Embryonic facial prominence (tissue), 1 donor: ENCODE measurements around the gene SCLY.
"Not testable (repeated sequence)": the region's sequence is repeated elsewhere in the genome, so short reads cannot be mapped to it uniquely, and the experiment has no call there.

Source experiments
- DNase-seq: peaks from one replicate; pipeline ENCODE4 v3.0.0-alpha.2; 2016; ENCODE audit errors: extremely low spot score

Gene SCLY

DNA sequence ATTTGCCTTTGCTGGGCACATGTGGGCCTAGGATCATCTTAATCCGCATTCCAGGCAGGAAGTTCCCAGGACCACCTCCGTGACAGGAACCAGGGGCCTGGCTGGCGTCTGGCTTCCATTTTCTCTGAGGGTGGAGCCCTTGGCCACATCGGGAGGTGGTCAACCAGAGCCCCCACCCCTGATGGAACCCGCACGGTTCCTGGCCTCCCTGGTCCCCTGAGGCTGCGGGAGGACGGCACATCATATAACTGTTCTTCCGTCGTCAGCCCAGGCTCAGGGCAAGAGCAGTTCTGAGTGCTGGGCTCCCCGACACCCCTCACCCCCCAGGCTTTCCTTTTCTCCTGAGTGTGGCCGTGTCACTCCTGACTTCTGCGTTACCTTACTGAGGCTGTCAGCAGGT is 52.8 kb downstream of the SCLY start:
- DNase-seq = no peak

GRCh38 chr2:238114331-238114841 is 53.6 kb downstream of the SCLY start:
- DNase-seq = no peak

DNA sequence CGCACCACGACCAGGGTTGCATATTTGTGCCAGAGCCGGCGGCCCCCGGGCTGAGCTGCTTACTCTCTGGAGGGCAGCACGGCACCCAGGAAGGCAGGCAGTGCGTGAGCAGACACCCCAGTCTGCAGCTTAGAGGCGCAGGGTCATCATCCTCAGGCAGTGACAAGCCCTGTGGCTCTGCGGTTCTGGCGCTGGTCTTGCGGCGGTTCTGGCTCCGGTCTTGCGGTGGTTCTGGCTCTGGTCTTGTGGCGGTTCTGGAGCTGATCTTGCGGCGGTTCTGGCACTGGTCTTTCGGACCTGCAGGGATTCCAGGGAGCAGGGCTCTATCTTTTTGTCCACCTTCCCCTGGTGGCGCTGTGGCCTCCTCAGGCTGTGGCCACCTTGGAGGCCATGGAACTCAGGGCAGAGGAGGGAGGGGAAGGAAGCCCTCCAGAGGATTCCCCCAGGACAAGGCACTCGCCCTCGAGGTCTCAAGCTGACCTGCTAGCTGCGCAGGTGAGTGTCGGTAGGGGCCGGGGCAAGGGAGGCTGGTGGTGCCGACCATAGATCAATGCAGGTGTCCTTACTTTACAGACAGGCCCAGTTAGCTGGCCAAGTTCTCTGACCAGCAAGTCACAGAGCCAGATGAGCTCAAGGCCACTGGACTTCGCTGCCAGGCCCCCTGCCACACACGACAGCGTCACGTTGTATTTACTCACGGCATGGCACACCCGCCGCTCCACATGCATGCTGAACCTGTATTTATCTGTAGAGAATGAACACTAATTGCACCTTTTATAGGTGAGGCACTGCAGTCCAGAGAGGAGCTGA is 54.3 kb downstream of the SCLY start:
- DNase-seq = no peak

GRCh38 chr2:238115709-238116108 is 54.9 kb downstream of the SCLY start:
- DNase-seq = not testable (repeated sequence)

DNA sequence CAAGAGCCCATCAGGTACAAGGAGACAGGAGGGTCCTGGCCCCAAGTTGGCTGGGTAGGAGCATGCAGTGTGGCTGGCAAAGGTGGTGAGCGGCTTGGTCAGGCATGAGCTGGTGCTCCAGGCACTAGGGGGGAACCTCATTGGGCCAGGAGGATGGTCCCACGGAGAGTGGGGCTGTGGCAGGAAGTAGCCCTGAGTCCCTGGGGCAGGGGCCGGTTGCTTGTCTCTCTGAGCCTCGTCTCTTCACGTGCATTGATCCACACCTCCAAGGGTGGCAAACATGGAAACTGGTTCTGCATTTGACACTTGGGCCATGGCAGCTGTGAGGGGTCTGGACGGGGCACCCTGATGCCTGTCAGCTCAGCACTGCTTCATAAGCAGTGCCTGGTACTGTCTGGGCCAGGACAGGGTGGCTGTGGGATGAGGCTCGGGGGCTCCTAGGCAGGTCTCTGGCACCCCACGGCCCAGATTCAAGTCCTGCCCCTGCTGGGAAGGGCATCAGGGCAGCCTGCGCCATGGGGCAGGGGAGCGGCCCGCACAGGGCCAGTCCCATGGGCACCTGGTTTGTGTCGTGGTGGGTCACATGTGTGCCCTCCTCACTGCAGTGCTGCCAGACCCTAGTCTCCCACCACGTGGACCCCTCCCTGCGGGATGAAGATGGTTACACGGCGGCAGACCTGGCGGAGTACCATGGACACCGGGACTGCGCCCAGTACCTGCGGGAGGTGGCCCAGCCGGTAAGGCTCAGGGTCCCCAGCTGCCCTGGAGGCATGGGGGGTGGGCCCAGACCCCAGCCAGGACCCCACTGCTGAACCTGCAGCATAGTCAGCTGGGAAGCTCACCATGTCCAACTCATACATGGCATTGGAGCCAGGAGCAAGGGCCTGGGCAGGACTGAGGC is 55.7 kb downstream of the SCLY start:
- DNase-seq = no peak

DNA sequence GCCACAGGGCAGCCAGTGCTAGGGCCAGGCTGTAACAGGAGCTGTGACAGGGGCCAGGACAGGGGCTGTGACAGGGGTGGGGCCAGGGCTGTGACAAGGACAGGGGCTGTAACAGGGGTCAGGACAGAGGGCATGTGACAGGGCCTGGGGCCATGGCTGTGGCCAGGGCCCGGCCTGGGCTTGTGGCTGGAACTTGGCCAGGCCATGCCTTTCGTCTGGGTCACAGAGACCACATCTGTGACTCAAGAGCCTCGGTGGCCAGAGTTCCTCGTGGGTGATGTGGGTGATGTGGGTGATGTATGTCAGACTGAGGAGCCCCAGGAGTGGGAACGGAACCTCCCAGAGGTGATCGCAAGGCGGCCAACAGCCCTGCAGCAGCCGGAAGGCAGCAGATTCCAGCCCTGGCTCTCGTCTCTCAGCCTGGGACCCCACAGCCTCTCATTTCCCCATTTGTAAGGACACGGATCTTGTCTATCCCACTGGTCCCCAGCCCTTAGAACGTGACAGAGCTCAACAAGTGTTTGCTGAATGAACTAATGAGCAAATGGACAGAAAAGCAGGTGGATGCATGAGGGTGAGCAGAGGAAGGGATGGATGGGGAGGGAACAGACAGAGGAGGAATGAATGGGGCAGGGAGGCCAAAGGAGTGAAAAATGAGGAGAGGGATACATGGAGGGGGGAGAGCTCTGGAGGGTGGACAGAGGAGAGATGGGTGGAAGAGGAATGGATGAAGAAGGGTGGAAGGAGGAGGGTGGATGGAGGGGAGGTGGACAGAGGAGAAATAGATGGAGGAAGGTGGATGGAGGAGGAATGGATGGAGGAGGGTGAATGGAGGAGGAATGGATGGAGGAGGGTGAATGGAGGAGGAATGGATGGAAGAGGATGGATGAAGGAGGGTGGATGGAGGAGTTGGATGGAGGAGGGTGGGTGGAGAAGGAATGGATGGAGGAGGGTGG is 56.7 kb downstream of the SCLY start:
- no peak for DNase-seq

- no peak for DNase-seq
These were observed 59.1 kb downstream of the SCLY start for GRCh38 chr2:238119756-238120462.

DNA sequence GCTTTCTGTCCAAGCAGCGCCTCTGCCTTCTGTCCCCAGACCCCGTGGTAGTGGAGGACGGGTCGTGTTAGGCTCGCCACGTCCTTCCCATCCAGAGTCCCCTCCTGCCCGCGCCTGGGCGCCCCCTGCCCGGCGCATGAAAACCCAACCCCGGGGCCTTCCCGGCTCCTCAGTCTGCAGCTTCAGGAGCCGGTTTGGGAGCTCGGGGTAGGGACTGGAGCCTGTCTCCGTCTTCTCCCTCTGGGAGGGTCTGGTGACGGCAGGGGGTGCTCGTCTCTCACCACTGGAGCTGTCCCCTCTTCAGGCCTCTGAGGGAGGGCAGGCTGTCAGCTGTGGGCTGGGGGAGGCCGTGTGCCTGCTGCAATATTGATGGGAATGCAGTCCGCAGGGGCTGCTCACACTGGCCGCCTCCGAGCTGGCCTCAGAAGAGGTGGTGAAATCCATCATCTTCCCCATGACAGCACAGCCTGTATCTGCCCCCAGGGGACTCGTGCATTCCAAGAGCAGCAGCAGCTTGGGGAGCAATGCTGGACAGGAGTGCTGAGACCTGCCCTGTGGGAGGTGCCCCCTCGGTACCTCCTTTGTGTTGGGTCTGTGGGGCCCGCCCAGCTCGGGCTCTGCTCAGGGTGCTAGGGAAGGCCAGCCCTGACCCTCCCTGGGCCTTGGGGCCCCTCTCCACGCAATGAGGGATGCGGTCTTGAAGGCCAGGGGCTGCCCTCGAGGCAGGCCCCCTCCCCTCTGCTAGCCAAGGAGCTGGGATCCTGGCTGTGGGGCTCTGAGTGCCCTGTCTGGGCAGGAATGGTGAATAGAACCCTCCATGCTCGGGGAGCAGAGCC is 59.9 kb downstream of the SCLY start:
- no peak for DNase-seq

DNA sequence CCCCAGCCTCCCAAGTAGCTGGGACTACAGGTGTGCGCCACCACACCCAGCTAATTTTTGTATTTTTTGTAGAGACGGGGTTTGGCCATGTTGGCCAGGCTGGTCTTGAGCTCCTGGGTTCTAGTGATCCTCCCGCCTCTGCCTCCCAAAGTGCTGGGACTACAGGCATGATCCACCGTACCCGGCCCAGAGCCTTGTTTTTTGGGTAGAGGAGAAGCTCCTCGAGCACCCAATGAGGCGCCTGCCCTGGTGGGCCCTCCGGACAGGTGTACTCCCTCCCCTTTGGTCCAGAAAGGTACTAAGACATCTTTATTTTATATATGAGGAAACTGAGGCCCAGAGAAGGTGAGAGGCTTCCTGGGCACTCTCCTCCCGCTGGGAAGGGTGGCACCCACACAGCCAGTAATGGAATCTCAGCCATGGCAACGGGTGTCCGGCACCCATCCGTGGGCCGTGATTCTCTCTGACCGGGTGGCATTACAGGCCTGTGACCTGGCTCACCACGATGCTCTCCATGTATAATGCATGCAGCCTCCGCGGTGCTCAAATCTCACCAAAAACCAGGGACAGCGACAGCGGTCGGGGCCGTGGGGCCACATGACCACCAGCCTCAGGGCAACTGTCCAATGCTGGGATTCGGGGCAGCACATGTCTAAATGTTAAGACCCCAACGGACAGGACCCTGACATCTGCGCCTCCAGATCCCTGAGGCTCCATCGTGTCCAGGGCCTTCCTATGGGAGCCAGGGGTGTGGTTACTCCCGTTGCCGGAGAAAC is 60.9 kb downstream of the SCLY start:
- DNase-seq = no peak

GRCh38 chr2:238122287-238123217 is 61.8 kb downstream of the SCLY start:
- DNase-seq = no peak

DNA sequence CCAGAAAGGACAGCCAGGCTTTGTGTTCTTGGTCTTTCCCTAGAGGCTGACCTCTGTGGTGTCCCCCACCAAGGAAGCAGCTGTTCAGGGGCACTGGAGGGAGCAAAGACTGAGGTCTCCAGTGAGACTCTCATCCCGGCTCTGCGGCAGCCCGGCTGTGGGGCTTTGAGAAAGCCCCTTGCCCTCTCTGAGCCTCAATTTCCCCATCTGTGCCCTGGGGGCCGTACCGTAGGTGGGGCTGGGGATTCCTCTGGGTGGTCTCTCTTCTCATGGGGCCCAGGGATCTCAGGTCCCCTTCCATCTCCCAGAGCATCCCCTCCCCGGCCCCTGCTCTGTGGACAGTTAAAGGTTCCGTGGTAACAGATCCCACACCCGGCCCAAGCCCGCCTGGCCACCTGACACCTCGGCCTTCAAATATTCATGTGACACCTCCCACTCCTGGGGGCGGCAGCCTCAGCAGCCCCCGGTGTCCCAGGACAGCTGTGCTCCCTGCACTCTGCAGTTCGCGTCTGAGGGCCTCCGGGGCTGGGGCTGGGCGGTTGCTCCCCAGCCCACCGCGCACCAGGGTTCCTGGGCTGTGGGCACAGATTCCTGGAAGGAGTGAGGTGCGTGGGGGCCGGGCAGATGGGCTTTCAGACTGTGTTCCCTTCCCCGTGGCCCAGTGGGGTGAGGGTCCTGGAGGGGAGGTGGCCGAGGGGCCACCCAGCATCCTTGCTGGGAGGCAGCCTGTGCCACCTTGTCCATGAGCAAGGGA is 62.6 kb downstream of the SCLY start:
- no peak for DNase-seq

- DNase-seq = no peak
These were observed 63.2 kb downstream of the SCLY start for GRCh38 chr2:238123991-238124470.

DNA sequence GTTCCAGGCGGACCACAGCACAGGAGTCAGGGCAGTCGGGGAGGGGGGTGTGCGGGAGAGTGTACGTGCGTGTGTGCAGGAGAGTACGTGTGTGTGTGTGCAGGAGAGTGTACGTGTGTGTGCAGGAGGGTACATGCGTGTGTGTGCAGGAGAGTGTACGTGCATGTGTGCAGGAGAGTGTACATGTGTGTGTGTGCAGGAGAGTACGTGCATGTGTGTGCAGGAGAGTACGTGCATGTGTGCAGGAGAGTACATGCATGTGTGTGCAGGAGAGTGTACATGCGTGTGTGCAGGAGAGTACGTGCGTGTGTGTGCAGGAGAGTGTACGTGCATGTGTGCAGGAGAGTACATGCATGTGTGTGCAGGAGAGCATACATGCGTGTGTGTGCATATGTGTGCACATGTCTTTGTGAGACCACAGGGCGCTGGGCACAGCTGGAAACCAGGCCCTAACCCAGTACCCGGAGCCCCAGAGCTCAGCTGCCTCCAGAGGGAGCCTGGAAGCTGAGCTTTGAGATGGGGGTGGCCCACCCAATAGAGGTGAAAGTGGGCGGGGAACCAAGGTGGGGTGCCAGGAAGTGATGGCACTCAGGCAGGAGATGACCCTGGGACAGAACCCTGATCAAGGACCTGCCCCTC is 63.8 kb downstream of the SCLY start:
- no peak for DNase-seq

DNA sequence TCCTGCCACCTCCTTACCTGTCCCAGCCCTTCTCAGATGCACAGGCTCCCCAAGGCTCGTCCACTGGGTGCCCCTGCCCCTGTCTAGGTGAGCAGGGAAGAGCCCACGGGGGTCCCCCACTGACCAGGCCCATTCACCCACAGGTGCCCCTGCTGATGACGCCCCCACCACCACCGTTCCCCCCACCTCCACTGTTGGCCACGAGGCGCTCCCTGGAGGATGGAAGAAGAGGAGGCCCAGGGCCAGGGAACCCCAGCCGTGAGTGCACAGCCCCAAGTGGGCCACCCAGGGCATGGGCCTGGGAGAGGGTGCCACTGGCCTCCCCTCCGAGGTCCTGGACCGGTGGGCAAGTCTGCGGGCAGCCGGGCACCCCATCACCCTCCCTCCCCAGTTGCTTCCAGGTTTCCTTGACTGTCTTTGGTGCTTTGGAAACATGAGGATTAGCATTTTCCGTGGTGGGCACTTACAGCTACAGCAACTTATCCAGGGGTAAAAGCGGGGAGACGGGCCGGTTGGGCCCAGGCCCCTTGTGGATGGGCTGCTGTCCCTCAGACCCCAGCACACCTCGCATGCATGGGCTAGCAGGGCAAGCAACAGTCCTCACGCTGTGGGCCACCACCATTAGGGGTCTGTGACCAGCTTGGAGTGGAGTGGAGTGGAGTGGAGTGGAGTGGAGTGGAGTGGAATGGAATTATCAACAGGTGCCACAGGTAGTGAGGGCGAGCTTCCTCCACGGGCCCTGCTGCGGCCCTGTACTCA is 64.5 kb downstream of the SCLY start:
- no peak for DNase-seq

DNA sequence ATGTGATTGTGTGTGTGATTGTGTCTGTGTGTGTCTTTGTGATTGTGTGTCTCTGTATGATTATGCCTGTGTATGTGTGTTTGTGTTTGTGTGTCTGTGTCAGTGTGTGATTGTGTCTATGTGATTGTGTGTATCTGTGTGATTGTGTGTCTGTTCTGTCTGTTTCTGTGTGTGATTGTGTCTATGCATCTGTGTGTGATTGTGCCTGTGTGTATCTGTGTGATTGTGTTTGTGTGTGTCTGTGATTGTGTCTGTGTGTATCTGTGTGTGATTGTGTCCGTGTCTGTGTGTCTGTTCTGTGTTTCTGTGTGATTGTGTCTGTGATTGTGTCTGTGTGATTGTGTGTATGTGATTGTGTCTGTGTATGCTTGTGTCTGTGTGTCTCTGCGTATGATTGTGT is 65.5 kb downstream of the SCLY start:
- no peak for DNase-seq

DNA sequence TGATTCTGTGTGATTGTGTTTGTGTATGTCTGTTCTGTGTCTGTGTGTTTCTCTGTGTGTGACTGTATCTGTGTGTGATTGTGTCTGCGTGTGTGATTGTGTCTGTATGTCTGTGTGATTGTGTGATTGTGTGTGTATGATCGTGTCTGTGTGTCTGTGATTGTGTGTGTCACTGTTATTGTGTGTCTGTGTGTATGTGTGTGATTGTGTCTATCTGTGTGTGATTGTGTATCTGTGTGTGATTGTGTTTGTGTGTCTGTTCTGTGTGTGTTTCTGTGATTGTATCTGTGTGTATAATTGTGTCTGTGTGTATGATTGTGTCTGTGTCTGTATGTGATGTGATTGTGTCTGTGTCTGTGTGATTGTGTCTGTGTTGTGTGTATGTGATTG is 66.0 kb downstream of the SCLY start:
- no peak for DNase-seq
